HCT116 (cell line): ENCODE measurements around the gene OXCT1. TPM values are rescaled to one million over a fixed set of nuclear protein-coding genes. Genes with fewer than 3 reads are reported as not detected.

ENCODE experiments used
- ATAC-seq: fragments of 200-7000 bp; cut with Tn5 transposase; 2 replicates; pipeline ENCODE4 v1.9.1; 2020; ENCODE audit warnings: mild to moderate bottlenecking, moderate library complexity
- BruUV-seq: library from RNA; stranded (reverse); fragments of 400-500 nt; replicated peaks from 2 replicates; lab custom pipeline; 2021; lab: Mats Ljungman, UMichigan
- CTCF ChIA-PET: fragments of 300-600 bp; sonication (Branson Sonifier 250); formaldehyde crosslinking; loops from one replicate; lab custom pipeline; 2021; ENCODE audit warnings: antibody characterized with exemption; lab: Charles Lee
- POLR2A ChIA-PET: fragments of 300-600, 350-600 bp; sonication (Branson Sonifier 250); formaldehyde crosslinking; loops from one replicate; lab custom pipeline; 2021; ENCODE audit warnings: antibody characterized with exemption; lab: Charles Lee
- RAD21 ChIA-PET, 2 experiments: fragments of 300-600 bp; sonication (Branson Sonifier 250); formaldehyde crosslinking; loops; one replicate each; lab custom pipeline; 2023; ENCODE audit warnings: low total read pairs in 2 of 2; ENCODE audit not compliant: uncharacterized antibody in 2 of 2, unreplicated experiment in 2 of 2, low non-redundant PET in 1 of 2; lab: Charles Lee
- DNase-seq: peaks from one replicate; pipeline ENCODE4 v3.0.0-alpha.2; 2010; ENCODE audit warnings: low read depth, low spot score
- H2AFZ ChIP-seq: fragments of 200-600 bp; shearing (Covaris generic), sonication (generic); 2 replicates; pipeline ENCODE4 v1.6.1; 2017; ENCODE audit warnings: low read depth, mixed run types, mixed read lengths, antibody characterized with exemption, low read length; ENCODE audit not compliant: poor library complexity, severe bottlenecking
- H3K27ac ChIP-seq: 2 replicates; pipeline ENCODE4 v1.5.1; 2012; ENCODE audit warnings: low read depth, low read length
- H3K27me3 ChIP-seq: fragments of 200-600 bp; sonication (generic); 2 replicates; pipeline ENCODE4 v1.6.1; 2016; ENCODE audit warnings: mixed run types, low read length, mixed read lengths; ENCODE audit not compliant: insufficient read depth
- H3K36me3 ChIP-seq, 2 experiments: fragments of 200-500 bp in 1 of 2; fragments of 200-600 bp in 1 of 2; sonication (Bioruptor generic) in 1 of 2; sonication (generic) in 1 of 2; 2 replicates each; pipeline versions ENCODE4 v1.5.1 to v1.6.1; 2014 to 2016; ENCODE audit warnings: low read length in 2 of 2, inconsistent platforms in 1 of 2, mixed read lengths in 1 of 2, mixed run types in 1 of 2; ENCODE audit not compliant: insufficient read depth in 2 of 2, control insufficient read depth in 1 of 2
- H3K4me1 ChIP-seq, 2 experiments: fragments of 200-600 bp in 1 of 2; sonication (generic) in 1 of 2; 2 replicates each; pipeline versions ENCODE4 v1.5.1 to v1.6.1; 2012 to 2017; ENCODE audit warnings: low read length in 2 of 2, inconsistent platforms in 1 of 2, mild to moderate bottlenecking in 1 of 2, mixed read lengths in 1 of 2, mixed run types in 1 of 2, moderate library complexity in 1 of 2; ENCODE audit not compliant: insufficient read depth in 2 of 2, control insufficient read depth in 1 of 2
- H3K4me2 ChIP-seq: fragments of 200-600 bp; sonication (generic); 2 replicates; pipeline ENCODE4 v1.6.1; 2017; ENCODE audit warnings: mixed run types, low read length, mixed read lengths
- H3K4me3 ChIP-seq, 2 experiments: fragments of 200-600 bp in 1 of 2; sonication (generic) in 1 of 2; replicated peaks in 1 of 2; 2 replicates each; pipeline ENCODE4 v1.5.1; 2011 to 2016; ENCODE audit warnings: low read length in 2 of 2, control low read depth in 1 of 2, low read depth in 1 of 2, mild to moderate bottlenecking in 1 of 2, mixed read lengths in 1 of 2, mixed run types in 1 of 2
- H3K79me2 ChIP-seq: fragments of 200-600 bp; sonication (generic); 2 replicates; pipeline ENCODE4 v1.6.1; 2017; ENCODE audit warnings: mild to moderate bottlenecking, mixed run types, low read length, moderate library complexity, mixed read lengths; ENCODE audit not compliant: insufficient read depth
- H3K9ac ChIP-seq: fragments of 200-600 bp; sonication (generic); 2 replicates; pipeline ENCODE4 v1.6.1; 2016; ENCODE audit warnings: low read length, mixed read lengths
- H3K9me2 ChIP-seq: fragments of 200-600 bp; sonication (generic), shearing (Covaris generic); 2 replicates; pipeline ENCODE4 v1.6.1; 2017; ENCODE audit warnings: mixed run types, mild to moderate bottlenecking, moderate library complexity; ENCODE audit not compliant: insufficient read depth
- H3K9me3 ChIP-seq, 2 experiments: fragments of 200-500 bp in 1 of 2; fragments of 200-600 bp in 1 of 2; sonication (Bioruptor generic) in 1 of 2; sonication (generic) in 1 of 2; 2 replicates each; pipeline ENCODE4 v1.6.1; 2014 to 2017; ENCODE audit warnings: low read length in 2 of 2, mixed read lengths in 2 of 2, inconsistent platforms in 1 of 2, low read depth in 1 of 2, mild to moderate bottlenecking in 1 of 2, mixed run types in 1 of 2, moderate library complexity in 1 of 2; ENCODE audit not compliant: control insufficient read depth in 1 of 2, insufficient read depth in 1 of 2
- H4K20me1 ChIP-seq: fragments of 200-600 bp; sonication (generic), shearing (Covaris generic); 2 replicates; pipeline ENCODE4 v1.6.1; 2017; ENCODE audit warnings: mixed run types, mild to moderate bottlenecking, moderate library complexity; ENCODE audit not compliant: insufficient read depth
- CEBPB ChIP-seq: IDR thresholded peaks from 2 replicates; pipeline ENCODE4 v1.6.1; 2012; ENCODE audit warnings: low read depth
- EGR1 ChIP-seq: IDR thresholded peaks from 2 replicates; pipeline ENCODE4 v1.6.1; 2012; ENCODE audit warnings: low read depth
- EZH2 ChIP-seq: fragments of 200-600 bp; sonication (generic); IDR thresholded peaks from 2 replicates; pipeline ENCODE4 v1.6.1; 2017; ENCODE audit warnings: antibody characterized with exemption, mixed run types
- EZH2phosphoT487 ChIP-seq: fragments of 200-600 bp; IDR thresholded peaks from 2 replicates; pipeline ENCODE4 v1.6.1; 2018; ENCODE audit warnings: antibody characterized with exemption, borderline replicate concordance
- FOSL1 ChIP-seq: IDR thresholded peaks from 2 replicates; pipeline ENCODE4 v1.6.1; 2012; ENCODE audit warnings: low read depth
- JUND ChIP-seq: IDR thresholded peaks from 2 replicates; pipeline ENCODE4 v1.6.1; 2012
- MAX ChIP-seq: IDR thresholded peaks from 2 replicates; pipeline ENCODE4 v1.6.1; 2012
- POLR2AphosphoS5 ChIP-seq: IDR thresholded peaks from 2 replicates; pipeline ENCODE4 v1.6.1; 2011; ENCODE audit warnings: mild to moderate bottlenecking, low read depth, low read length, moderate library complexity
- REST ChIP-seq: IDR thresholded peaks from 2 replicates; pipeline ENCODE4 v1.6.1; 2012; ENCODE audit warnings: low read depth
- SIN3A ChIP-seq: IDR thresholded peaks from 2 replicates; pipeline ENCODE4 v1.6.1; 2012; ENCODE audit warnings: low read depth
- SP1 ChIP-seq: IDR thresholded peaks from 2 replicates; pipeline ENCODE4 v1.6.1; 2012; ENCODE audit warnings: low read depth
- SRF ChIP-seq: IDR thresholded peaks from 2 replicates; pipeline ENCODE4 v1.6.1; 2012; ENCODE audit warnings: low read depth
- YY1 ChIP-seq: IDR thresholded peaks from 2 replicates; pipeline ENCODE4 v1.6.1; 2011; ENCODE audit warnings: low read length, low read depth, moderate library complexity, mild to moderate bottlenecking; ENCODE audit not compliant: insufficient replicate concordance; ENCODE audit errors: extremely low read depth
- ZBTB33 ChIP-seq: IDR thresholded peaks from 2 replicates; pipeline ENCODE4 v1.6.1; 2011; ENCODE audit warnings: mild to moderate bottlenecking, low read length, moderate library complexity; ENCODE audit not compliant: insufficient replicate concordance; ENCODE audit errors: extremely low read depth
- intact Hi-C: fragments of 100-400 bp; cut with micrococcal nuclease; formaldehyde crosslinking; loops from 2 replicates; pipeline ENCODE4 v1.10.0; 2022
- total RNA-seq: library from RNA; stranded (reverse); gene quantifications from one replicate; pipeline ENCODE4 v1.2.1, GENCODE V29; 2021; ENCODE audit not compliant: unreplicated experiment

Gene OXCT1
- total RNA-seq, 1 experiment from 2014 or later, result 28.1 TPM

GRCh38 chr5:41776435-41776834 lies 93.8 kb downstream of the OXCT1 start:
- H3K9ac ChIP-seq, result no peak overlapping the region
- H3K79me2 ChIP-seq, result no peaks in the 10 kb centered on the region
- intact Hi-C loops, result no loop called here
- H4K20me1 ChIP-seq, result no peaks in the 10 kb centered on the region
- no peaks in the 10 kb centered on the region for H3K36me3 ChIP-seq
- no peaks in the 10 kb centered on the region for H3K27me3 ChIP-seq
- CTCF ChIA-PET, result no interaction called here
- H3K4me1 ChIP-seq, result no peaks in the 10 kb centered on the region
- TF ChIP-seq POLR2AphosphoS5, result no peak
- TF ChIP-seq JUND, result no peak
- TF ChIP-seq FOSL1, result no peak
- no peak for TF ChIP-seq CEBPB
- no peak for TF ChIP-seq YY1
- no peak for TF ChIP-seq REST
- TF ChIP-seq MAX, result no peak
- no peak for TF ChIP-seq EGR1
- TF ChIP-seq SRF, result no peak
- no peak for TF ChIP-seq ZBTB33
- TF ChIP-seq SP1, result no peak
- no peak for TF ChIP-seq EZH2phosphoT487
- no peak for TF ChIP-seq EZH2
- no peak for TF ChIP-seq SIN3A
- no peak overlapping the region for H3K4me2 ChIP-seq
- H3K4me3 ChIP-seq, result no peak overlapping the region
- POLR2A ChIA-PET, result no interaction called here
- no peaks in the 10 kb centered on the region for H3K9me3 ChIP-seq
- RAD21 ChIA-PET, result no interaction called here
- H3K27ac ChIP-seq, result no peak overlapping the region
- BruUV-seq, result no TSS peak
- no peaks in the 10 kb centered on the region for H3K9me2 ChIP-seq
- DNase-seq (no peak), ATAC-seq (no peak)
- no peak overlapping the region for H2AFZ ChIP-seq
